Measurements from ENCODE around the gene EFHD2. TPM values are rescaled to one million over a fixed set of nuclear protein-coding genes. Genes with fewer than 3 reads are reported as not detected.

Gene EFHD2
- total RNA-seq, 1 experiment from 2014 or later, result 90.8 TPM

GRCh38 chr1:15405106-15405850 lies 4.4 kb upstream of the EFHD2 start:
- Histone ChIP-seq H3K36me3 (ENCODE audit: control insufficient read depth, insufficient read depth, low read length) (no peaks in the 10 kb centered on the region; the same call in 1 of the 2 replicates), H3K9me3 (ENCODE audit: control insufficient read depth, insufficient read depth, low read depth, low read length) (no peaks in the 10 kb centered on the region; the same call in 1 of the 2 replicates), H3K27me3 (ENCODE audit: control insufficient read depth, insufficient read depth, low read length) (no peaks in the 10 kb centered on the region), H3K4me3 (ENCODE audit: low read depth in 2 of 2, low read length in 2 of 2) (no peak overlapping the region), H3K4me1 (ENCODE audit: control insufficient read depth, insufficient read depth, low read length) (peaks cover 13% of the 10 kb centered on the region; the same call in 1 of the 2 replicates), H3K27ac (ENCODE audit: low read length) (no peak overlapping the region)
- in situ Hi-C loops (cut with HindIII; ENCODE audit: low pct_unique_long_range_greater_than_20kb, low sequenced_read_pairs), result no loop called here
- TF ChIP-seq REST (IDR thresholded peaks at IDR 0.05; ENCODE audit: insufficient read depth in 1 of 2, low read depth in 2 of 2, low read length in 1 of 2) (no peak), SIN3A (IDR thresholded peaks at IDR 0.05; ENCODE audit: borderline replicate concordance, insufficient read depth, low read depth, low read length) (no peak), POLR2AphosphoS5 (IDR thresholded peaks at IDR 0.05; ENCODE audit: low read depth, low read length) (no peak), TCF7L2 (IDR thresholded peaks at IDR 0.05; ENCODE audit: low read depth, low read length) (no peak)
- TF ChIP-seq, protein P1, sequence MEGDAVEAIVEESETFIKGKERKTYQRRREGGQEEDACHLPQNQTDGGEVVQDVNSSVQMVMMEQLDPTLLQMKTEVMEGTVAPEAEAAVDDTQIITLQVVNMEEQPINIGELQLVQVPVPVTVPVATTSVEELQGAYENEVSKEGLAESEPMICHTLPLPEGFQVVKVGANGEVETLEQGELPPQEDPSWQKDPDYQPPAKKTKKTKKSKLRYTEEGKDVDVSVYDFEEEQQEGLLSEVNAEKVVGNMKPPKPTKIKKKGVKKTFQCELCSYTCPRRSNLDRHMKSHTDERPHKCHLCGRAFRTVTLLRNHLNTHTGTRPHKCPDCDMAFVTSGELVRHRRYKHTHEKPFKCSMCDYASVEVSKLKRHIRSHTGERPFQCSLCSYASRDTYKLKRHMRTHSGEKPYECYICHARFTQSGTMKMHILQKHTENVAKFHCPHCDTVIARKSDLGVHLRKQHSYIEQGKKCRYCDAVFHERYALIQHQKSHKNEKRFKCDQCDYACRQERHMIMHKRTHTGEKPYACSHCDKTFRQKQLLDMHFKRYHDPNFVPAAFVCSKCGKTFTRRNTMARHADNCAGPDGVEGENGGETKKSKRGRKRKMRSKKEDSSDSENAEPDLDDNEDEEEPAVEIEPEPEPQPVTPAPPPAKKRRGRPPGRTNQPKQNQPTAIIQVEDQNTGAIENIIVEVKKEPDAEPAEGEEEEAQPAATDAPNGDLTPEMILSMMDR (IDR thresholded peaks at IDR 0.05), result no peak
- intact Hi-C loops (cut with micrococcal nuclease; ENCODE audit: unreplicated experiment), result no loop called here
- no peak for ATAC-seq
- ChIA-PET POLR2A (no interaction called here), CTCF (no interaction called here)
- no peak for DNase-seq (ENCODE audit: low read depth, low spot score)
- BruUV-seq (replicated peaks), result no TSS peak

DNA sequence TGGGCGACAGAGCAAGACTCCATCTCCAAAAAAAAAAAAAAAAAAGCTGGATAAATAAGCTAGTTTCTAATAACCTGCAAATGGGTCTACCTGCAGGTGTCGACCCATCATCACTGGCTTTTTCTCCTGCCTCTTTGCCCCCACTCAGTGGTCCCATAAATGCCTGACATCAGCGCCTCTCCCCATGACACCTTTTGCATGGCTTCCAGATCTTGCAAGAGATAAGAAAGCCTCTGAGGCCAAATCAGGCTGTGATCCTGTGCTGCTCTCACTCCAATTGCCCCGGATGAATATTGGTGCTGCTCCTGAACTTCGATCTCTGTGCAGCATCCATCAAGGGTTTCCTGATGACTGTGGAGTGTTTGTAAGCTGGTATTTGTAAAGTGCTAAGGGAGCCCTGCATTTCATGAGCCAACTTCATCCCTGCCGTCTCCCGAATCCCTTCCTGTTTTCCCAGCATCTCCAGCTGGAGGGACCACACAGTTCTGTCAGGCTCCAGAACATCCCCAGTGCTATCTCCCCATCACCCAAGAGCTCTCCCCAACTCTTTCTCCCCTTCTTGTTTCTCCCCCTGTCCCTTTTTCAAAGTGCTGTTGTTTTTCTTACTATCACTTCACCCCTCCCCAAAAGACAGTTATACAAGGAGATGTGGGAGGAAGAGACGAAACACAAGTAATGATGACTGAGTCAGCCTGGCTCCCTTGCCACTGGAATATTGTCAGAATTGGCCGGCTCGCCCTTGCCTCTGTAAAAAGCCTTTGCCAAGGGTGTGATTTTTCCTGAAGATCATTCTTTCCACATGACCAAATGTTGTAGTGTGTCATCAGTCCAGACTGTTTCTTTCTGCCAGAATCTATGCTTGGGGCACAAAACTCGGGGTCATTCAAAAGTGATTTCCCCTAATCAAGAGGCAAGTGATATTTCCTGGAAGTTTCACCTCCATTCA lies 2.8 kb upstream of the EFHD2 start:
- no TSS peak for BruUV-seq (replicated peaks)
- H3K36me3 ChIP-seq (ENCODE audit: control insufficient read depth, insufficient read depth, low read length), result no peaks in the 10 kb centered on the region; the same call in 1 of the 2 replicates
- TF ChIP-seq TCF7L2 (IDR thresholded peaks at IDR 0.05; ENCODE audit: low read depth, low read length), result no peak
- no peak for TF ChIP-seq SIN3A (IDR thresholded peaks at IDR 0.05; ENCODE audit: borderline replicate concordance, insufficient read depth, low read depth, low read length)
- TF ChIP-seq POLR2AphosphoS5 (IDR thresholded peaks at IDR 0.05; ENCODE audit: low read depth, low read length), result no peak
- TF ChIP-seq REST (IDR thresholded peaks at IDR 0.05; ENCODE audit: insufficient read depth in 1 of 2, low read depth in 2 of 2, low read length in 1 of 2), result no peak
- TF ChIP-seq, protein P1 (IDR thresholded peaks at IDR 0.05), result no peak
- ChIA-PET CTCF (no interaction called here), POLR2A (no interaction called here)
- H3K9me3 ChIP-seq (ENCODE audit: control insufficient read depth, insufficient read depth, low read depth, low read length), result no peaks in the 10 kb centered on the region
- H3K27ac ChIP-seq (ENCODE audit: low read length), result no peak overlapping the region
- intact Hi-C loops (cut with micrococcal nuclease; ENCODE audit: unreplicated experiment), result no loop called here
- no peak overlapping the region for H3K4me3 ChIP-seq (ENCODE audit: low read depth in 2 of 2, low read length in 2 of 2)
- H3K4me1 ChIP-seq (ENCODE audit: control insufficient read depth, insufficient read depth, low read length), result peaks cover 16% of the 10 kb centered on the region
- in situ Hi-C loops (cut with HindIII; ENCODE audit: low pct_unique_long_range_greater_than_20kb, low sequenced_read_pairs), result no loop called here
- H3K27me3 ChIP-seq (ENCODE audit: control insufficient read depth, insufficient read depth, low read length), result no peaks in the 10 kb centered on the region
- DNase-seq (ENCODE audit: low read depth, low spot score) (no peak), ATAC-seq (no peak)
